OCI-LY7 (cell line): Measurements from ENCODE around the gene ITGB2. TPM values are rescaled to one million over a fixed set of nuclear protein-coding genes. Genes with fewer than 3 reads are reported as not detected.
A peak's percentile ranks its signal among the peaks of the same experiment; 100 is the strongest.

Source experiments
- BruUV-seq: library from RNA; stranded (reverse); fragments of 400-500 nt; replicated peaks from 2 replicates; lab custom pipeline; 2021; lab: Mats Ljungman, UMichigan
- CTCF ChIA-PET: fragments of 300-600 bp; sonication (Branson Sonifier 250); formaldehyde crosslinking; loops from one replicate; lab custom pipeline; 2022; ENCODE audit warnings: antibody characterized with exemption; ENCODE audit not compliant: unreplicated experiment; lab: Charles Lee
- POLR2A ChIA-PET: fragments of 300-600 bp; sonication (Branson Sonifier 250); formaldehyde crosslinking; loops from one replicate; lab custom pipeline; 2022; ENCODE audit warnings: antibody characterized with exemption; lab: Charles Lee
- DNase-seq: peaks from one replicate; pipeline ENCODE4 v3.0.0-alpha.2; 2015; ENCODE audit warnings: low spot score
- H2AFZ ChIP-seq: fragments of 200-600 bp; sonication (generic), shearing (Covaris generic); 2 replicates; pipeline ENCODE4 v1.6.1; 2014; ENCODE audit warnings: mild to moderate bottlenecking, antibody characterized with exemption, low read length, moderate library complexity
- H3K27ac ChIP-seq: fragments of 200-600 bp; sonication (generic); 2 replicates; pipeline ENCODE4 v1.5.1; 2014; ENCODE audit warnings: mixed run types, low read depth, mild to moderate bottlenecking, moderate library complexity, low read length, inconsistent platforms; ENCODE audit not compliant: poor library complexity, severe bottlenecking
- H3K36me3 ChIP-seq: fragments of 200-600 bp; sonication (generic); 2 replicates; pipeline ENCODE4 v1.6.1; 2014; ENCODE audit warnings: mild to moderate bottlenecking, antibody characterized with exemption, low read length, moderate library complexity, mixed read lengths; ENCODE audit not compliant: insufficient read depth
- H3K4me1 ChIP-seq: fragments of 200-600 bp; sonication (generic); 2 replicates; pipeline ENCODE4 v1.5.1; 2014; ENCODE audit warnings: mild to moderate bottlenecking, low read length; ENCODE audit not compliant: insufficient read depth, poor library complexity, severe bottlenecking
- H3K4me2 ChIP-seq: fragments of 200-600 bp; sonication (generic); 2 replicates; pipeline ENCODE4 v1.6.1; 2014; ENCODE audit warnings: mild to moderate bottlenecking, low read length
- H3K4me3 ChIP-seq: fragments of 200-600 bp; sonication (generic); 2 replicates; pipeline ENCODE4 v1.5.1; 2014; ENCODE audit warnings: mild to moderate bottlenecking, low read depth, low read length; ENCODE audit not compliant: poor library complexity, severe bottlenecking
- H3K79me2 ChIP-seq: fragments of 200-600 bp; sonication (generic); 2 replicates; pipeline ENCODE4 v1.6.1; 2016; ENCODE audit warnings: low read depth, mild to moderate bottlenecking, low read length, moderate library complexity, mixed read lengths; ENCODE audit not compliant: insufficient read depth
- H3K9me2 ChIP-seq: fragments of 200-600 bp; sonication (generic); 2 replicates; pipeline ENCODE4 v1.6.1; 2016; ENCODE audit warnings: mild to moderate bottlenecking, low read length, mixed read lengths; ENCODE audit not compliant: insufficient read depth
- H3K9me3 ChIP-seq: fragments of 200-600 bp; sonication (generic); 2 replicates; pipeline ENCODE4 v1.6.1; 2014; ENCODE audit warnings: mild to moderate bottlenecking, mixed run types, low read length, mixed read lengths
- H4K20me1 ChIP-seq: fragments of 200-600 bp; sonication (generic); 2 replicates; pipeline ENCODE4 v1.6.1; 2014; ENCODE audit warnings: mild to moderate bottlenecking, antibody characterized with exemption, low read length, moderate library complexity, mixed read lengths; ENCODE audit not compliant: insufficient read depth
- EZH2phosphoT487 ChIP-seq: fragments of 200-600 bp; sonication (generic); IDR thresholded peaks from 2 replicates; pipeline ENCODE4 v1.6.1; 2018; ENCODE audit warnings: low read depth, borderline replicate concordance, mild to moderate bottlenecking, mixed run types, antibody characterized with exemption, low read length, moderate library complexity, mixed read lengths
- intact Hi-C: fragments of 100-400 bp; cut with micrococcal nuclease; formaldehyde crosslinking; loops from one replicate; pipeline ENCODE4 v1.10.0; 2022; ENCODE audit not compliant: unreplicated experiment
- total RNA-seq, 2 experiments: library from RNA; depleted of rRNA in 1 of 2; stranded (reverse); fragments of >200 nt in 1 of 2; shearing (Covaris generic) in 1 of 2; gene quantifications; 2 replicates each; pipeline ENCODE4 v1.2.3, GENCODE V29; 2014 to 2022
- TF ChIP-seq, protein P1 (sequence below): fragments of 200-600 bp; sonication (generic); conservative IDR thresholded peaks from 2 replicates; pipeline ENCODE4 v1.5.1; 2014; ENCODE audit warnings: mild to moderate bottlenecking, antibody characterized with exemption, low read length, moderate library complexity, mixed read lengths

ITGB2 gene
- total RNA-seq, 2 experiments from 2014 or later, result 11.6 to 78.9 TPM

- Histone ChIP-seq H3K9me3 (no peaks in the 10 kb centered on the region), H4K20me1 (no peaks in the 10 kb centered on the region), H3K4me3 (peak overlapping the region; percentile 51), H3K9me2 (no peaks in the 10 kb centered on the region), H3K4me1 (peaks cover 55% of the 10 kb centered on the region), H3K79me2 (no peaks in the 10 kb centered on the region), H2AFZ (no peak overlapping the region), H3K27ac (no peak overlapping the region), H3K36me3 (no peaks in the 10 kb centered on the region), H3K4me2 (peak overlapping the region; percentile 68)
- intact Hi-C loops, result no loop called here
- no TSS peak for BruUV-seq
- DNase-seq, result peak; percentile 73
- CTCF ChIA-PET, result interaction anchor here (0.6 kb wide), 4 partner anchors 8 to 127 kb away, joined by 3 to 5 read pairs (median 3); no protein-coding TSS in a partner anchor
- TF ChIP-seq, protein P1, sequence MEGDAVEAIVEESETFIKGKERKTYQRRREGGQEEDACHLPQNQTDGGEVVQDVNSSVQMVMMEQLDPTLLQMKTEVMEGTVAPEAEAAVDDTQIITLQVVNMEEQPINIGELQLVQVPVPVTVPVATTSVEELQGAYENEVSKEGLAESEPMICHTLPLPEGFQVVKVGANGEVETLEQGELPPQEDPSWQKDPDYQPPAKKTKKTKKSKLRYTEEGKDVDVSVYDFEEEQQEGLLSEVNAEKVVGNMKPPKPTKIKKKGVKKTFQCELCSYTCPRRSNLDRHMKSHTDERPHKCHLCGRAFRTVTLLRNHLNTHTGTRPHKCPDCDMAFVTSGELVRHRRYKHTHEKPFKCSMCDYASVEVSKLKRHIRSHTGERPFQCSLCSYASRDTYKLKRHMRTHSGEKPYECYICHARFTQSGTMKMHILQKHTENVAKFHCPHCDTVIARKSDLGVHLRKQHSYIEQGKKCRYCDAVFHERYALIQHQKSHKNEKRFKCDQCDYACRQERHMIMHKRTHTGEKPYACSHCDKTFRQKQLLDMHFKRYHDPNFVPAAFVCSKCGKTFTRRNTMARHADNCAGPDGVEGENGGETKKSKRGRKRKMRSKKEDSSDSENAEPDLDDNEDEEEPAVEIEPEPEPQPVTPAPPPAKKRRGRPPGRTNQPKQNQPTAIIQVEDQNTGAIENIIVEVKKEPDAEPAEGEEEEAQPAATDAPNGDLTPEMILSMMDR, result no peak
- no peak for TF ChIP-seq EZH2phosphoT487
- POLR2A ChIA-PET, result interaction anchor here (0.6 to 1.1 kb wide), 8 partner anchors 10 to 1395 kb away, joined by 3 to 9 read pairs (median 4); no protein-coding TSS in a partner anchor
These were observed 7.1 kb upstream of the ITGB2 start for GRCh38 chr21:44927587-44928461.

DNA sequence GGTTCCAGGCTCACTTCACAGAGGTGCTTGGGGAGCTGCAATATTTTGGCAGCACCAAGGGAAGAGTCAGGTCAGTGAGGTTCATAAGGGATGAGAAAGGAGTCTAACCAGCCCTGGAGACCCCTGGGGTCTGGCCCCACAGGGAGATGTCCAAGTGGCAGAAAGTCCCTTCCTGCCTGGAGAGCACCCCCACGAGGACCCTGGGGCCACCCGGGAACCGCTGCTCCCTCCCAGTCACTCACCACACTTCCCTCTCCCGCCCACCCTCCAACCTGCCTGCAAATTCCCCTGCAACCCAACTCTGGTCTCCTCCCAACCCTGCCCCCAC is 6.5 kb upstream of the ITGB2 start:
- ChIA-PET POLR2A (interaction anchor here (0.6 to 1.1 kb wide), 7 partner anchors 13 to 1396 kb away, joined by 3 to 9 read pairs (median 5); no protein-coding TSS in a partner anchor), CTCF (interaction anchor here (0.6 kb wide), 4 partner anchors 8 to 126 kb away, joined by 3 to 5 read pairs (median 3); no protein-coding TSS in a partner anchor)
- Histone ChIP-seq H3K4me1 (peaks cover 53% of the 10 kb centered on the region), H3K79me2 (no peaks in the 10 kb centered on the region), H3K9me3 (no peaks in the 10 kb centered on the region), H3K9me2 (no peaks in the 10 kb centered on the region), H3K27ac (no peak overlapping the region), H4K20me1 (no peaks in the 10 kb centered on the region), H3K4me2 (peak overlapping the region; percentile 68), H2AFZ (no peak overlapping the region), H3K4me3 (peak overlapping the region; percentile 51), H3K36me3 (no peaks in the 10 kb centered on the region)
- intact Hi-C loops, result no loop called here
- no peak for DNase-seq
- no TSS peak for BruUV-seq
- no peak for TF ChIP-seq EZH2phosphoT487
- TF ChIP-seq, protein P1, result no peak
